GM12878 (cell line): ENCODE data around the gene TBC1D32. TPM values are rescaled to one million over a fixed set of nuclear protein-coding genes. Genes with fewer than 3 reads are reported as not detected.

ENCODE experiments used
- ATAC-seq: fragments of 200-7000 bp; cut with Tn5 transposase; 3 replicates; pipeline ENCODE4 v1.9.1; 2020; ENCODE audit warnings: mild to moderate bottlenecking, moderate library complexity
- BruUV-seq: library from RNA; stranded (reverse); fragments of 400-500 nt; replicated peaks from 2 replicates; lab custom pipeline; 2021; lab: Mats Ljungman, UMichigan
- CTCF ChIA-PET: fragments of 300-600 bp; sonication (Branson Sonifier 250); formaldehyde crosslinking; extraction: SDS; loops from one replicate; lab custom pipeline; 2021; ENCODE audit warnings: inconsistent platforms; lab: Yijun Ruan, JAX
- POLR2A ChIA-PET: fragments of 350-600 bp; formaldehyde crosslinking; extraction: SDS; loops from one replicate; lab custom pipeline; 2021; ENCODE audit warnings: inconsistent platforms; lab: Charles Lee
- RAD21 ChIA-PET: fragments of 300-600 bp; sonication (Branson Sonifier 250); formaldehyde crosslinking; loops from one replicate; lab custom pipeline; 2023; ENCODE audit warnings: antibody characterized with exemption; ENCODE audit not compliant: unreplicated experiment; lab: Charles Lee
- SMC1A ChIA-PET: fragments of 300-600 bp; sonication (Branson Sonifier 250); formaldehyde crosslinking; loops from one replicate; lab custom pipeline; 2023; ENCODE audit not compliant: unreplicated experiment, uncharacterized antibody; lab: Charles Lee
- DNase-seq: peaks from one replicate; pipeline ENCODE4 v3.0.0-alpha.2; 2011; ENCODE audit warnings: low read depth, low spot score
- FAIRE-seq: peaks from 3 replicates; lab custom pipeline; 2011; peaks lifted over from hg19 to GRCh38; lab: Jason Lieb, UNC
- H2AFZ ChIP-seq: 2 replicates; pipeline ENCODE4 v1.6.0; 2011; ENCODE audit warnings: low read depth, low read length, control low read depth; ENCODE audit not compliant: control insufficient read depth
- H3K27ac ChIP-seq: 2 replicates; pipeline ENCODE4 v1.5.1; 2011; ENCODE audit warnings: control low read depth; ENCODE audit not compliant: control insufficient read depth, insufficient read depth
- H3K27me3 ChIP-seq, 2 experiments: replicated peaks in 1 of 2; 2 replicates each; pipeline versions ENCODE4 v1.6.0 to v1.6.1; 2011; ENCODE audit warnings: low read length in 1 of 2; ENCODE audit not compliant: control insufficient read depth in 2 of 2, insufficient read depth in 2 of 2
- H3K36me3 ChIP-seq, 2 experiments: 2 replicates each; pipeline ENCODE4 v1.5.1; 2011; ENCODE audit warnings: low read length in 1 of 2; ENCODE audit not compliant: control insufficient read depth in 2 of 2, insufficient read depth in 2 of 2
- H3K4me1 ChIP-seq: 2 replicates; pipeline ENCODE4 v1.6.1; 2011; ENCODE audit warnings: mild to moderate bottlenecking, low read length, moderate library complexity, mixed read lengths; ENCODE audit not compliant: control insufficient read depth, insufficient read depth
- H3K4me2 ChIP-seq: 2 replicates; pipeline ENCODE4 v1.6.0; 2011; ENCODE audit warnings: control low read depth; ENCODE audit not compliant: control insufficient read depth, insufficient read depth
- H3K4me3 ChIP-seq: fragments of 200-600 bp; sonication (generic); 2 replicates; pipeline ENCODE4 v1.5.1; 2016
- H3K79me2 ChIP-seq: 2 replicates; pipeline ENCODE4 v1.6.0; 2011; ENCODE audit warnings: low read length; ENCODE audit not compliant: control insufficient read depth, insufficient read depth
- H3K9ac ChIP-seq: 2 replicates; pipeline ENCODE4 v1.8.0; 2011; ENCODE audit warnings: low read length, control low read depth, mixed read lengths; ENCODE audit not compliant: control insufficient read depth, insufficient read depth
- H3K9me3 ChIP-seq: replicated peaks from 3 replicates; pipeline ENCODE4 v1.5.1; 2011; ENCODE audit warnings: mild to moderate bottlenecking, low read length; ENCODE audit not compliant: control insufficient read depth, insufficient read depth
- H4K20me1 ChIP-seq: 2 replicates; pipeline ENCODE4 v1.6.0; 2011; ENCODE audit not compliant: control insufficient read depth, insufficient read depth
- CBFB ChIP-seq: IDR thresholded peaks from 2 replicates; pipeline ENCODE4 v1.6.1; 2016; ENCODE audit warnings: antibody characterized with exemption, low read depth
- E2F4 ChIP-seq: IDR thresholded peaks from 2 replicates; pipeline ENCODE4 v1.6.1; 2012; ENCODE audit warnings: low read depth, low read length, improper control_type of control experiment
- ELK1 ChIP-seq: IDR thresholded peaks from 2 replicates; pipeline ENCODE4 v1.6.1; 2012; ENCODE audit warnings: low read depth, low read length, improper control_type of control experiment
- IRF5 ChIP-seq: fragments of 450-650 bp; IDR thresholded peaks from 2 replicates; pipeline ENCODE4 v1.6.1; 2017; ENCODE audit warnings: borderline replicate concordance
- PAX5 ChIP-seq: IDR thresholded peaks from 2 replicates; pipeline ENCODE4 v1.6.1; 2011; ENCODE audit warnings: low read depth, low read length, borderline replicate concordance
- PKNOX1 ChIP-seq: fragments of 450-650 bp; IDR thresholded peaks from 2 replicates; pipeline ENCODE4 v1.6.1; 2016; ENCODE audit warnings: mild to moderate bottlenecking
- POLR2AphosphoS2 ChIP-seq: IDR thresholded peaks from 2 replicates; pipeline ENCODE4 v1.6.1; 2011; ENCODE audit warnings: low read depth, mild to moderate bottlenecking, low read length, improper control_type of control experiment, moderate library complexity
- RB1 ChIP-seq: fragments of 450-650 bp; formaldehyde crosslinking; IDR thresholded peaks from 2 replicates; pipeline ENCODE4 v1.6.1; 2017; ENCODE audit warnings: mild to moderate bottlenecking, borderline replicate concordance
- RELA ChIP-seq: fragments of 450-650 bp; IDR thresholded peaks from 2 replicates; pipeline ENCODE4 v1.8.0; 2014; ENCODE audit warnings: borderline replicate concordance; ENCODE audit not compliant: partially characterized antibody
- SRF ChIP-seq, 2 experiments: IDR thresholded peaks; 2 replicates each; pipeline ENCODE4 v1.6.1; 2011; ENCODE audit warnings: low read depth in 2 of 2, low read length in 2 of 2, mild to moderate bottlenecking in 1 of 2, moderate library complexity in 1 of 2
- STAT3 ChIP-seq: IDR thresholded peaks from 2 replicates; pipeline ENCODE4 v1.6.1; 2011; ENCODE audit warnings: low read depth, low read length, improper control_type of control experiment
- SUPT20H ChIP-seq: IDR thresholded peaks from 2 replicates; pipeline ENCODE4 v1.6.1; 2011; ENCODE audit warnings: low read depth, mild to moderate bottlenecking, low read length, moderate library complexity, borderline replicate concordance; ENCODE audit not compliant: control insufficient read depth
- ZBED1 ChIP-seq: IDR thresholded peaks from 2 replicates; pipeline ENCODE4 v1.6.1; 2016; ENCODE audit warnings: borderline replicate concordance
- WGBS: methylation state at CpG from one replicate; pipeline ENCODE4 v1.1.6; 2016; ENCODE audit warnings: low lambda C conversion rate; ENCODE audit not compliant: insufficient replicate concordance, insufficient coverage; ENCODE audit errors: missing lambda C conversion rate; 5-methylcytosine and 5-hydroxymethylcytosine counted together
- in situ Hi-C: fragments of 300-500 bp; cut with MboI; formaldehyde crosslinking; loops from 9 replicates; pipeline ENCODE4 v1.14.3; 2018; ENCODE audit warnings: mixed read lengths
- intact Hi-C: fragments of 100-400 bp; cut with micrococcal nuclease; formaldehyde crosslinking; loops from one replicate; pipeline ENCODE4 v1.14.2; 2022; ENCODE audit not compliant: unreplicated experiment
- polyA plus RNA-seq, 11 experiments: library from polyadenylated mRNA; depleted of rRNA in 4 of 11; unstranded in 6 of 11; stranded (reverse) in 5 of 11; fragments of >200 nt; fragmentation: Nextera tagmentation in 4 of 11; fragmentation: Illumina TruSeq in 1 of 11; extraction: Ambion mirVana in 4 of 11; extraction: Trizol in 1 of 11; gene quantifications; 1 replicate in 1 of 11; 2 replicates in 10 of 11; pipeline versions ENCODE4 v1.2.1 to v1.2.3, GENCODE V29; 2011 to 2016; ENCODE audit warnings: inconsistent platforms in 2 of 11, missing spikeins in 2 of 11, low read depth in 1 of 11
- total RNA-seq, 4 experiments: library from RNA; depleted of rRNA in 3 of 4; stranded (reverse); fragments of >200 nt in 3 of 4; fragmentation: Illumina TruSeq in 1 of 4; extraction: Trizol in 1 of 4; gene quantifications; 2 replicates each; pipeline versions ENCODE4 v1.2.1 to v1.2.3, GENCODE V29; 2013 to 2021

The TBC1D32 gene
- total and polyA plus RNA-seq, 10 of the 15 experiments (the other 5 are each of a cell fraction or from before 2014, with no cell fraction given), result 2.2 to 10.2 (median 4.1) TPM

- H3K4me2 ChIP-seq, result no peak overlapping the region
- CTCF ChIA-PET, result no interaction called here
- TF ChIP-seq PAX5 (no peak), ELK1 (no peak), ZBED1 (no peak), SRF (IDR thresholded peaks at IDR 0.05; ENCODE audit: low read depth in 2 of 2, low read length in 2 of 2) (no peak), E2F4 (no peak), SUPT20H (no peak), RB1 (no peak), RELA (no peak), POLR2AphosphoS2 (no peak), CBFB (no peak), STAT3 (no peak), PKNOX1 (no peak), IRF5 (no peak)
- TF ChIP-seq, all 136 proteins: peak for 0
- Histone ChIP-seq H3K27me3 (no peaks in the 10 kb centered on the region), H3K27ac (no peak overlapping the region), H4K20me1 (no peaks in the 10 kb centered on the region), H3K9ac (no peak overlapping the region), H3K79me2 (no peaks in the 10 kb centered on the region), H2AFZ (no peak overlapping the region), H3K9me3 (no peaks in the 10 kb centered on the region), H3K36me3 (no peaks in the 10 kb centered on the region), H3K4me3 (no peak overlapping the region), H3K4me1 (no peaks in the 10 kb centered on the region)
- ATAC-seq, result no peak
- 78% methylated on average over 12 of the region's 12 CpGs for WGBS
- no peak for FAIRE-seq
- intact Hi-C loops, result loop anchor here (10.0 kb wide), 1 partner anchor 395 kb away; no protein-coding TSS in a partner anchor
- in situ Hi-C loops, result loop anchor here (25.0 kb wide), 1 partner anchor 1123 kb away; the partner anchor contains the start of gene SERINC1
- RAD21 ChIA-PET, result no interaction called here
- no peak for DNase-seq
- no TSS peak for BruUV-seq
- SMC1A ChIA-PET, result no interaction called here
- POLR2A ChIA-PET, result no interaction called here
Observed at GRCh38 chr6:121339639-121340226, 5.5 kb upstream of the TBC1D32 start.
